NB4 (cell line): ENCODE measurements around the gene CENATAC.
"Not testable (repeated sequence)": the region's sequence is repeated elsewhere in the genome, so short reads cannot be mapped to it uniquely, and the experiment has no call there.

Experiments
- DNase-seq: peaks from one replicate; pipeline ENCODE4 v3.0.0; 2010; ENCODE audit warnings: low read depth
- H3K4me3 ChIP-seq: one replicate; pipeline ENCODE4 v1.5.1; 2011; ENCODE audit warnings: mild to moderate bottlenecking, low read depth, low read length, moderate library complexity
- CTCF ChIP-seq: IDR thresholded peaks from one replicate; pipeline ENCODE4 v1.5.1; 2012; ENCODE audit warnings: low read depth, low read length
- MAX ChIP-seq: IDR thresholded peaks from 2 replicates; pipeline ENCODE4 v1.6.1; 2011; ENCODE audit warnings: low read depth, low read length
- MYC ChIP-seq: IDR thresholded peaks from 2 replicates; pipeline ENCODE4 v1.6.1; 2011; ENCODE audit warnings: low read depth, low read length
- POLR2A ChIP-seq: IDR thresholded peaks from 2 replicates; pipeline ENCODE4 v1.6.1; 2011; ENCODE audit warnings: mild to moderate bottlenecking; ENCODE audit not compliant: insufficient read length; ENCODE audit errors: extremely low read depth

CENATAC gene

GRCh38 chr11:119006656-119007055 lies 8.7 kb downstream of the CENATAC start:
- TF ChIP-seq POLR2A: no peak
- no peak overlapping the region for H3K4me3 ChIP-seq
- DNase-seq: no peak

GRCh38 chr11:119011476-119012053 lies 13.6 kb downstream of the CENATAC start:
- TF ChIP-seq POLR2A (no peak), CTCF (no peak), MYC (no peak), MAX (no peak)
- no peak overlapping the region for H3K4me3 ChIP-seq
- DNase-seq: no peak

GRCh38 chr11:119012629-119013170 lies 14.8 kb downstream of the CENATAC start:
- peak; percentile 13 for TF ChIP-seq POLR2A
- TF ChIP-seq MYC: no peak
- H3K4me3 ChIP-seq: no peak overlapping the region
- no peak for DNase-seq

- no peak for DNase-seq
- no peak overlapping the region for H3K4me3 ChIP-seq
- peak; percentile 9 for TF ChIP-seq POLR2A
- no peak for TF ChIP-seq MYC
- TF ChIP-seq MAX: no peak
- TF ChIP-seq CTCF: no peak
These were observed 16.4 kb downstream of the CENATAC start for GRCh38 chr11:119014209-119014924.

GRCh38 chr11:119015054-119015611 lies 17.2 kb downstream of the CENATAC start:
- DNase-seq: no peak
- TF ChIP-seq MYC: no peak
- TF ChIP-seq POLR2A: no peak
- TF ChIP-seq CTCF: no peak
- no peak for TF ChIP-seq MAX
- peak overlapping the region; percentile 100 for H3K4me3 ChIP-seq

GRCh38 chr11:119016216-119017009 lies 18.5 kb downstream of the CENATAC start:
- TF ChIP-seq MAX (no peak), MYC (no peak), CTCF (no peak), POLR2A (no peak)
- DNase-seq: no peak
- H3K4me3 ChIP-seq: peak overlapping the region; percentile 100

- peak overlapping the region; percentile 100 for H3K4me3 ChIP-seq
- not testable (repeated sequence) for DNase-seq
These were observed 19.4 kb downstream of the CENATAC start for GRCh38 chr11:119017377-119017776.
